Activated effector memory CD4-positive, alpha-beta T cell treated with anti-CD3 and anti-CD28 coated beads, Interleukin-2, amount 50 U/mL, for 16 hours (primary cell): ENCODE measurements around the gene RPL36A.

ENCODE experiments used
- DNase-seq: peaks from one replicate; pipeline ENCODE4 v3.0.0-alpha.2; 2020

Gene RPL36A

GRCh38 chrX:101393530-101394305, 2.9 kb downstream of the RPL36A start:
- DNase-seq, result no peak

GRCh38 chrX:101394372-101394771, 3.6 kb downstream of the RPL36A start:
- no peak for DNase-seq

- DNase-seq, result no peak
Observed at GRCh38 chrX:101395789-101396188, 5.0 kb downstream of the RPL36A start.

GRCh38 chrX:101397779-101398178, 7.0 kb downstream of the RPL36A start:
- DNase-seq, result no peak

- DNase-seq, result no peak
Observed at GRCh38 chrX:101398694-101399093, 7.9 kb downstream of the RPL36A start.

- DNase-seq, result no peak
Observed at GRCh38 chrX:101399825-101400224, 9.0 kb downstream of the RPL36A start.

- DNase-seq, result peak; percentile 60
Observed at GRCh38 chrX:101407167-101407747, 16.4 kb downstream of the RPL36A start.

- DNase-seq, result peak; percentile 94
Observed at GRCh38 chrX:101407748-101408531, 17.1 kb downstream of the RPL36A start, which contains the start of the genes GLA and HNRNPH2. Gene GLA, minus strand, starts transcription at chrX:101407925. Its CDS starts 22 bp downstream, at chrX:101407903. Gene HNRNPH2, plus strand, starts transcription at chrX:101408222. Its CDS starts 3,767 bp downstream, at chrX:101411989.

- no peak for DNase-seq
Observed at GRCh38 chrX:101408532-101408841, 17.7 kb downstream of the RPL36A start.

GRCh38 chrX:101409043-101409442, 18.2 kb downstream of the RPL36A start:
- DNase-seq, result no peak

GRCh38 chrX:101410461-101410860, 19.6 kb downstream of the RPL36A start:
- DNase-seq, result no peak

- DNase-seq, result no peak
Observed at GRCh38 chrX:101411984-101412383, 21.2 kb downstream of the RPL36A start.

GRCh38 chrX:101415180-101416145, 24.7 kb downstream of the RPL36A start:
- DNase-seq, result peak; percentile 61

- no peak for DNase-seq
Observed at GRCh38 chrX:101416691-101417090, 25.9 kb downstream of the RPL36A start.

- DNase-seq, result no peak
Observed at GRCh38 chrX:101417190-101417589, 26.4 kb downstream of the RPL36A start.

GRCh38 chrX:101417981-101418841, 27.4 kb downstream of the RPL36A start:
- DNase-seq, result peak; percentile 77

- no peak for DNase-seq
Observed at GRCh38 chrX:101419489-101419888, 28.7 kb downstream of the RPL36A start.

- no peak for DNase-seq
Observed at GRCh38 chrX:101427954-101428353, 37.1 kb downstream of the RPL36A start.

- no peak for DNase-seq
Observed at GRCh38 chrX:101429934-101430333, 39.1 kb downstream of the RPL36A start.

GRCh38 chrX:101430457-101431078, 39.8 kb downstream of the RPL36A start:
- DNase-seq, result no peak

- DNase-seq, result no peak
Observed at GRCh38 chrX:101442085-101442484, 51.3 kb downstream of the RPL36A start.
